ENCODE results near the gene DNM1L. TPM values are rescaled to one million over a fixed set of nuclear protein-coding genes. Genes with fewer than 3 reads are reported as not detected.

The DNM1L gene
- total RNA-seq, 2 donors from 2014 or later, result 27.2 to 35.9 TPM

DNA sequence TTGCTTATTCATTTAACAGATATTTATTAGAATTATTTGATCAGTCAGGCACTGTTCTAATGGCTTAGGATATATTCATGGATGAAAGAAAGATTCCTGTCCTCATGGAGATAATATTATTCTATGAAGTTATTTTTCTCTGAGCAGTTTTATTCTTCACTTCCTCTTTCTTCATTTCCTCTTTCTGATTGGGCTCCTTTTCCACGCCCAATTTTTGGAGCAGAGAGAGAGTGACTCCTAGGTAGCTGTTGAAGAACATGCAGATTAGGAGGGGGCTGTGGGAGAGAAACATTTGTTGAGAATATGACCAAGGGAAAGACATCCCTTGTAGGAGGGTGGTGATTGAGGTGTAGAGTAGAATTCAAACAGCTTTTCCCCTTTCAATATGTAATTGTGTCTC is 82.6 kb downstream of the DNM1L start:
- Histone ChIP-seq H3K9me3 (no peaks in the 10 kb centered on the region), H3K4me1 (no peaks in the 10 kb centered on the region), H3K27ac (no peak overlapping the region), H3K4me3 (no peak overlapping the region), H3K27me3 (no peaks in the 10 kb centered on the region), H3K36me3 (replicated peaks in 1 of 2; ENCODE audit: insufficient read depth in 1 of 2, low read depth in 2 of 2) (no peaks in the 10 kb centered on the region)
- ATAC-seq, result no peak
- TF ChIP-seq POLR2A (IDR thresholded peaks at IDR 0.05) (no peak), CTCF (IDR thresholded peaks at IDR 0.05) (no peak)
- intact Hi-C loops (cut with DNase I), result loop anchor here (10.0 kb wide), 1 partner anchor 1243 kb away; no protein-coding TSS in a partner anchor
- 23 to 29% methylated on average over 1 of the region's 1 CpG for WGBS, 2 donors
- DNase-seq, result no peak

DNA sequence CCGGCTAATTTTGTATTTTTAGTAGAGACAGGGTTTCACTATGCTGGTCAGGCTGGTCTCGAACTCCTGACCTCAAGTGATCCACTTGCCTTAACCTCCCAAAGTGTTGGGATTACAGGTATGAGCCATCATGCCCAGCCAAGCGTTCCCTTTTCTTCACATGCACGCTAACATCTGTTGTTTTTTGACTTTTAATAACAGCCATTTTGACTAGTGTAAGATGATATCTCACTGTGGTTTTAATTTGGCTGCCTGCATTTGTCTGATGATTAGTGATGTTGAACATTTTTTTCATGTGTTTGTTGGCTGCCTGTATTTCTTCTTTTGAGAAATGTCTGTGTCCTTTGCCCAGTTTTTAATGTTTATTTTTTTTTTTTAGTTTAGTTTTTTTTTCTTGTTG is 86.8 kb downstream of the DNM1L start:
- Histone ChIP-seq H3K27me3 (no peaks in the 10 kb centered on the region), H3K36me3 (replicated peaks in 1 of 2; ENCODE audit: insufficient read depth in 1 of 2, low read depth in 2 of 2) (no peaks in the 10 kb centered on the region), H3K9me3 (no peaks in the 10 kb centered on the region), H3K4me3 (no peak overlapping the region), H3K27ac (no peak overlapping the region), H3K4me1 (no peaks in the 10 kb centered on the region)
- 75 to 84% methylated on average over 4 of the region's 4 CpGs for WGBS, 2 donors
- no peak for TF ChIP-seq CTCF (IDR thresholded peaks at IDR 0.05)
- TF ChIP-seq POLR2A (IDR thresholded peaks at IDR 0.05), result no peak
- DNase-seq (no peak), ATAC-seq (no peak)
- intact Hi-C loops (cut with DNase I), result loop anchor here (10.0 kb wide), 1 partner anchor 1239 kb away; no protein-coding TSS in a partner anchor

- no peaks in the 10 kb centered on the region for H3K4me1 ChIP-seq
- TF ChIP-seq CTCF (IDR thresholded peaks at IDR 0.05), result no peak
- TF ChIP-seq POLR2A (IDR thresholded peaks at IDR 0.05), result no peak
- H3K9me3 ChIP-seq, result no peaks in the 10 kb centered on the region
- no peaks in the 10 kb centered on the region for H3K27me3 ChIP-seq
- H3K36me3 ChIP-seq (replicated peaks in 1 of 2; ENCODE audit: insufficient read depth in 1 of 2, low read depth in 2 of 2), result no peaks in the 10 kb centered on the region
- no peak for ATAC-seq
- no peak overlapping the region for H3K4me3 ChIP-seq
- WGBS, 2 donors, result 46 to 56% methylated on average over 3 to 4 of the region's 4 CpGs
- H3K27ac ChIP-seq, result no peak overlapping the region
- DNase-seq, result no peak
- intact Hi-C loops (cut with DNase I), result loop anchor here (10.0 kb wide), 1 partner anchor 1236 kb away; no protein-coding TSS in a partner anchor
These were observed 89.4 kb downstream of the DNM1L start for GRCh38 chr12:32768518-32768917.

GRCh38 chr12:32770141-32770540 is 91.0 kb downstream of the DNM1L start:
- intact Hi-C loops (cut with DNase I), result no loop called here
- ATAC-seq (no peak), DNase-seq (no peak)
- TF ChIP-seq CTCF (IDR thresholded peaks at IDR 0.05) (no peak), POLR2A (IDR thresholded peaks at IDR 0.05) (no peak)
- WGBS, 2 donors, result 48 to 49% methylated on average over 1 of the region's 1 CpG
- Histone ChIP-seq H3K36me3 (replicated peaks in 1 of 2; ENCODE audit: insufficient read depth in 1 of 2, low read depth in 2 of 2) (no peaks in the 10 kb centered on the region), H3K27ac (no peak overlapping the region), H3K9me3 (no peaks in the 10 kb centered on the region), H3K27me3 (no peaks in the 10 kb centered on the region), H3K4me1 (no peaks in the 10 kb centered on the region), H3K4me3 (no peak overlapping the region)

GRCh38 chr12:32773691-32774090 is 94.6 kb downstream of the DNM1L start:
- Histone ChIP-seq H3K4me3 (no peak overlapping the region), H3K36me3 (replicated peaks in 1 of 2; ENCODE audit: insufficient read depth in 1 of 2, low read depth in 2 of 2) (no peaks in the 10 kb centered on the region), H3K4me1 (no peaks in the 10 kb centered on the region), H3K9me3 (no peaks in the 10 kb centered on the region), H3K27ac (no peak overlapping the region), H3K27me3 (no peaks in the 10 kb centered on the region)
- ATAC-seq (no peak), DNase-seq (no peak)
- WGBS, 2 donors, result 34 to 46% methylated on average over 6 of the region's 6 CpGs
- TF ChIP-seq CTCF (IDR thresholded peaks at IDR 0.05), result no peak
- TF ChIP-seq POLR2A (IDR thresholded peaks at IDR 0.05), result no peak
- intact Hi-C loops (cut with DNase I), result no loop called here

Data from body of pancreas (tissue), 4 donors.